HEK293 (cell line): Measurements from ENCODE around the gene MTHFSD.

Experiments
- CTCF ChIA-PET: fragments of 350-600 bp; formaldehyde crosslinking; extraction: SDS; loops from one replicate; lab custom pipeline; 2021; ENCODE audit warnings: antibody characterized with exemption; lab: Yijun Ruan, JAX
- POLR2A ChIA-PET: fragments of 300-600 bp; formaldehyde crosslinking; extraction: SDS; loops from one replicate; lab custom pipeline; 2020; ENCODE audit warnings: antibody characterized with exemption, inconsistent platforms; lab: Yijun Ruan, JAX
- H3K27ac ChIP-seq: fragments of 200-500 bp; sonication (Bioruptor generic); 2 replicates; pipeline ENCODE4 v1.5.1; 2014; ENCODE audit warnings: low read depth, low read length, control low read depth, inconsistent platforms; ENCODE audit errors: extremely low read depth
- H3K36me3 ChIP-seq, 2 experiments: fragments of 200-500 bp in 1 of 2; sonication (Bioruptor generic) in 1 of 2; 1 replicate in 1 of 2; 2 replicates in 1 of 2; pipeline ENCODE4 v1.5.1; 2014 to 2017; ENCODE audit warnings: inconsistent platforms in 2 of 2, low read length in 2 of 2; ENCODE audit not compliant: control insufficient read depth in 2 of 2, insufficient read depth in 1 of 2
- H3K4me1 ChIP-seq: fragments of 200-500 bp; sonication (Bioruptor generic); 2 replicates; pipeline ENCODE4 v1.5.1; 2014; ENCODE audit warnings: mild to moderate bottlenecking, low read length, inconsistent platforms; ENCODE audit not compliant: control insufficient read depth, insufficient read depth
- H3K4me3 ChIP-seq: 2 replicates; pipeline ENCODE4 v1.5.1; 2011; ENCODE audit warnings: low read depth, mild to moderate bottlenecking, control low read depth, low read length, moderate library complexity
- H3K9me3 ChIP-seq: fragments of 200-500 bp; sonication (Bioruptor generic); 2 replicates; pipeline ENCODE4 v1.5.1; 2014; ENCODE audit warnings: low read depth, low read length, inconsistent platforms; ENCODE audit not compliant: control insufficient read depth, insufficient read depth
- BCL11B ChIP-seq: fragments of 450-650 bp; formaldehyde crosslinking; IDR thresholded peaks from 2 replicates; pipeline ENCODE4 v1.5.1; 2016; ENCODE audit warnings: low read depth, missing biosample characterization, missing genetic modification characterization
- ZFP69B ChIP-seq: fragments of 450-650 bp; formaldehyde crosslinking; IDR thresholded peaks from 2 replicates; pipeline ENCODE4 v1.5.1; 2016; ENCODE audit warnings: missing biosample characterization, missing genetic modification characterization
- ZNF248 ChIP-seq: fragments of 450-650 bp; formaldehyde crosslinking; IDR thresholded peaks from 2 replicates; pipeline ENCODE4 v1.5.1; 2017; ENCODE audit warnings: missing biosample characterization, missing genetic modification characterization
- ZNF266 ChIP-seq: fragments of 450-650 bp; formaldehyde crosslinking; IDR thresholded peaks from 2 replicates; pipeline ENCODE4 v1.5.1; 2016; ENCODE audit warnings: missing biosample characterization, missing genetic modification characterization, low read depth
- ZNF366 ChIP-seq: fragments of 450-650 bp; formaldehyde crosslinking; conservative IDR thresholded peaks from 2 replicates; pipeline ENCODE4 v1.5.1; 2016; ENCODE audit warnings: missing biosample characterization, missing genetic modification characterization
- ZNF514 ChIP-seq: fragments of 450-650 bp; formaldehyde crosslinking; IDR thresholded peaks from 2 replicates; pipeline ENCODE4 v1.5.1; 2016; ENCODE audit warnings: missing biosample characterization, missing genetic modification characterization
- ZNF560 ChIP-seq: fragments of 450-650 bp; formaldehyde crosslinking; IDR thresholded peaks from 2 replicates; pipeline ENCODE4 v1.5.1; 2017; ENCODE audit warnings: missing biosample characterization, missing genetic modification characterization, borderline replicate concordance
- ZNF621 ChIP-seq: fragments of 450-650 bp; formaldehyde crosslinking; IDR thresholded peaks from 2 replicates; pipeline ENCODE4 v1.5.1; 2017; ENCODE audit warnings: missing biosample characterization, missing genetic modification characterization
- ZNF660 ChIP-seq: fragments of 450-650 bp; IDR thresholded peaks from 2 replicates; pipeline ENCODE4 v1.5.1; 2018; ENCODE audit warnings: missing biosample characterization, mild to moderate bottlenecking, missing genetic modification characterization
- ZNF704 ChIP-seq: fragments of 450-650 bp; formaldehyde crosslinking; IDR thresholded peaks from 2 replicates; pipeline ENCODE4 v1.5.1; 2016; ENCODE audit warnings: missing biosample characterization, missing genetic modification characterization
- ZNF792 ChIP-seq: fragments of 450-650 bp; formaldehyde crosslinking; IDR thresholded peaks from 2 replicates; pipeline ENCODE4 v1.5.1; 2016; ENCODE audit warnings: missing biosample characterization, missing genetic modification characterization
- TF ChIP-seq, protein P1 (sequence below): fragments of 450-650 bp; formaldehyde crosslinking; IDR thresholded peaks from 2 replicates; pipeline ENCODE4 v1.5.1; 2016; ENCODE audit warnings: missing biosample characterization, missing genetic modification characterization
- TF ChIP-seq, protein P2 (sequence below): fragments of 450-650 bp; formaldehyde crosslinking; IDR thresholded peaks from 2 replicates; pipeline ENCODE4 v1.5.1; 2016; ENCODE audit warnings: missing biosample characterization, missing genetic modification characterization, borderline replicate concordance
- TF ChIP-seq, protein P3 (sequence below): fragments of 450-650 bp; formaldehyde crosslinking; IDR thresholded peaks from 2 replicates; pipeline ENCODE4 v1.5.1; 2016; ENCODE audit warnings: missing biosample characterization, missing genetic modification characterization, borderline replicate concordance

Gene MTHFSD

GRCh38 chr16:86581458-86581857, 26.4 kb upstream of the MTHFSD start (continued):
- no peak for TF ChIP-seq ZNF792 (tag by site-specific recombination)
- TF ChIP-seq ZNF704 (tag by site-specific recombination), result no peak

DNA sequence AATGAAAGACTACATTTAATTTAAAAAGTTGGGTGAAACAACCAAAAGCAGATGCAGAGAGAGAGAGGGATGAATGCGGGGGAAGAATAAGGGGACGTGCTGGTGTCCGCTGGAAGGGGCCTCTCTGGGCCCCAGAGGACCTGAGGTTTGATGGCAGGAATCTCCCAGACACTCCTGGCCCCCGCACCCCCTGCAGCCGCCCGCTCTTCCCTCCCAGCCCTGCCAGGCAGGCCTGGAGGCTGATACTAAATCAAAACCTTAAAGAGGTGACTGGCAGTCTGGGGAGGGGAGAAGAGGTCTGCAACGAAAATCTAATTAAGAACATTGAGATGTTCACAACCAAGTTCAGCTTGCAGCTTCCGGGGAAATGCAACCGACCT, 25.7 kb upstream of the MTHFSD start:
- Histone ChIP-seq H3K27ac (no peak overlapping the region), H3K4me1 (peaks cover 3% of the 10 kb centered on the region; the same call in 1 of the 2 replicates), H3K9me3 (no peaks in the 10 kb centered on the region), H3K4me3 (no peak overlapping the region), H3K36me3 (no peaks in the 10 kb centered on the region)
- TF ChIP-seq ZNF366 (tag by site-specific recombination), result no peak
- TF ChIP-seq ZNF660 (tag by site-specific recombination), result no peak
- TF ChIP-seq ZFP69B, result no peak
- TF ChIP-seq ZNF560 (tag by site-specific recombination), result no peak
- TF ChIP-seq ZNF266, result no peak
- TF ChIP-seq, protein P1, sequence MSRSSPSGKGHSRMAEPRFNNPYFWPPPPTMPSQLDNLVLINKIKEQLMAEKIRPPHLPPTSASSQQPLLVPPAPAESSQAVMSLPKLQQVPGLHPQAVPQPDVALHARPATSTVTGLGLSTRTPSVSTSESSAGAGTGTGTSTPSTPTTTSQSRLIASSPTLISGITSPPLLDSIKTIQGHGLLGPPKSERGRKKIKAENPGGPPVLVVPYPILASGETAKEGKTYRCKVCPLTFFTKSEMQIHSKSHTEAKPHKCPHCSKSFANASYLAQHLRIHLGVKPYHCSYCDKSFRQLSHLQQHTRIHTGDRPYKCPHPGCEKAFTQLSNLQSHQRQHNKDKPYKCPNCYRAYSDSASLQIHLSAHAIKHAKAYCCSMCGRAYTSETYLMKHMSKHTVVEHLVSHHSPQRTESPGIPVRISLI (tag by site-specific recombination), result no peak
- TF ChIP-seq, protein P2, sequence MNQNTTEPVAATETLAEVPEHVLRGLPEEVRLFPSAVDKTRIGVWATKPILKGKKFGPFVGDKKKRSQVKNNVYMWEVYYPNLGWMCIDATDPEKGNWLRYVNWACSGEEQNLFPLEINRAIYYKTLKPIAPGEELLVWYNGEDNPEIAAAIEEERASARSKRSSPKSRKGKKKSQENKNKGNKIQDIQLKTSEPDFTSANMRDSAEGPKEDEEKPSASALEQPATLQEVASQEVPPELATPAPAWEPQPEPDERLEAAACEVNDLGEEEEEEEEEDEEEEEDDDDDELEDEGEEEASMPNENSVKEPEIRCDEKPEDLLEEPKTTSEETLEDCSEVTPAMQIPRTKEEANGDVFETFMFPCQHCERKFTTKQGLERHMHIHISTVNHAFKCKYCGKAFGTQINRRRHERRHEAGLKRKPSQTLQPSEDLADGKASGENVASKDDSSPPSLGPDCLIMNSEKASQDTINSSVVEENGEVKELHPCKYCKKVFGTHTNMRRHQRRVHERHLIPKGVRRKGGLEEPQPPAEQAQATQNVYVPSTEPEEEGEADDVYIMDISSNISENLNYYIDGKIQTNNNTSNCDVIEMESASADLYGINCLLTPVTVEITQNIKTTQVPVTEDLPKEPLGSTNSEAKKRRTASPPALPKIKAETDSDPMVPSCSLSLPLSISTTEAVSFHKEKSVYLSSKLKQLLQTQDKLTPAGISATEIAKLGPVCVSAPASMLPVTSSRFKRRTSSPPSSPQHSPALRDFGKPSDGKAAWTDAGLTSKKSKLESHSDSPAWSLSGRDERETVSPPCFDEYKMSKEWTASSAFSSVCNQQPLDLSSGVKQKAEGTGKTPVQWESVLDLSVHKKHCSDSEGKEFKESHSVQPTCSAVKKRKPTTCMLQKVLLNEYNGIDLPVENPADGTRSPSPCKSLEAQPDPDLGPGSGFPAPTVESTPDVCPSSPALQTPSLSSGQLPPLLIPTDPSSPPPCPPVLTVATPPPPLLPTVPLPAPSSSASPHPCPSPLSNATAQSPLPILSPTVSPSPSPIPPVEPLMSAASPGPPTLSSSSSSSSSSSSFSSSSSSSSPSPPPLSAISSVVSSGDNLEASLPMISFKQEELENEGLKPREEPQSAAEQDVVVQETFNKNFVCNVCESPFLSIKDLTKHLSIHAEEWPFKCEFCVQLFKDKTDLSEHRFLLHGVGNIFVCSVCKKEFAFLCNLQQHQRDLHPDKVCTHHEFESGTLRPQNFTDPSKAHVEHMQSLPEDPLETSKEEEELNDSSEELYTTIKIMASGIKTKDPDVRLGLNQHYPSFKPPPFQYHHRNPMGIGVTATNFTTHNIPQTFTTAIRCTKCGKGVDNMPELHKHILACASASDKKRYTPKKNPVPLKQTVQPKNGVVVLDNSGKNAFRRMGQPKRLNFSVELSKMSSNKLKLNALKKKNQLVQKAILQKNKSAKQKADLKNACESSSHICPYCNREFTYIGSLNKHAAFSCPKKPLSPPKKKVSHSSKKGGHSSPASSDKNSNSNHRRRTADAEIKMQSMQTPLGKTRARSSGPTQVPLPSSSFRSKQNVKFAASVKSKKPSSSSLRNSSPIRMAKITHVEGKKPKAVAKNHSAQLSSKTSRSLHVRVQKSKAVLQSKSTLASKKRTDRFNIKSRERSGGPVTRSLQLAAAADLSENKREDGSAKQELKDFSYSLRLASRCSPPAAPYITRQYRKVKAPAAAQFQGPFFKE (tag by site-specific recombination), result no peak
- no peak for TF ChIP-seq BCL11B (tag by site-specific recombination)
- TF ChIP-seq ZNF248 (tag by site-specific recombination), result no peak
- TF ChIP-seq ZNF621 (tag by site-specific recombination), result no peak
- TF ChIP-seq ZNF514 (tag by site-specific recombination), result no peak
- TF ChIP-seq, protein P3, sequence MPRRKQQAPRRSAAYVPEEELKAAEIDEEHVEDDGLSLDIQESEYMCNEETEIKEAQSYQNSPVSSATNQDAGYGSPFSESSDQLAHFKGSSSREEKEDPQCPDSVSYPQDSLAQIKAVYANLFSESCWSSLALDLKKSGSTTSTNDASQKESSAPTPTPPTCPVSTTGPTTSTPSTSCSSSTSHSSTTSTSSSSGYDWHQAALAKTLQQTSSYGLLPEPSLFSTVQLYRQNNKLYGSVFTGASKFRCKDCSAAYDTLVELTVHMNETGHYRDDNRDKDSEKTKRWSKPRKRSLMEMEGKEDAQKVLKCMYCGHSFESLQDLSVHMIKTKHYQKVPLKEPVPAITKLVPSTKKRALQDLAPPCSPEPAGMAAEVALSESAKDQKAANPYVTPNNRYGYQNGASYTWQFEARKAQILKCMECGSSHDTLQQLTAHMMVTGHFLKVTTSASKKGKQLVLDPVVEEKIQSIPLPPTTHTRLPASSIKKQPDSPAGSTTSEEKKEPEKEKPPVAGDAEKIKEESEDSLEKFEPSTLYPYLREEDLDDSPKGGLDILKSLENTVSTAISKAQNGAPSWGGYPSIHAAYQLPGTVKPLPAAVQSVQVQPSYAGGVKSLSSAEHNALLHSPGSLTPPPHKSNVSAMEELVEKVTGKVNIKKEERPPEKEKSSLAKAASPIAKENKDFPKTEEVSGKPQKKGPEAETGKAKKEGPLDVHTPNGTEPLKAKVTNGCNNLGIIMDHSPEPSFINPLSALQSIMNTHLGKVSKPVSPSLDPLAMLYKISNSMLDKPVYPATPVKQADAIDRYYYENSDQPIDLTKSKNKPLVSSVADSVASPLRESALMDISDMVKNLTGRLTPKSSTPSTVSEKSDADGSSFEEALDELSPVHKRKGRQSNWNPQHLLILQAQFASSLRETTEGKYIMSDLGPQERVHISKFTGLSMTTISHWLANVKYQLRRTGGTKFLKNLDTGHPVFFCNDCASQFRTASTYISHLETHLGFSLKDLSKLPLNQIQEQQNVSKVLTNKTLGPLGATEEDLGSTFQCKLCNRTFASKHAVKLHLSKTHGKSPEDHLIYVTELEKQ (tag by site-specific recombination), result no peak
- CTCF ChIA-PET, result no interaction called here
- POLR2A ChIA-PET, result no interaction called here
